ENCODE measurements around the gene GJC2. TPM values are rescaled to one million over a fixed set of nuclear protein-coding genes. Genes with fewer than 3 reads are reported as not detected.

GJC2 gene
- total and polyA plus RNA-seq, 2 donors (not counting 3 experiments of a cell fraction or from before 2014, with no cell fraction given): 0.58 to 1.2 TPM

DNA sequence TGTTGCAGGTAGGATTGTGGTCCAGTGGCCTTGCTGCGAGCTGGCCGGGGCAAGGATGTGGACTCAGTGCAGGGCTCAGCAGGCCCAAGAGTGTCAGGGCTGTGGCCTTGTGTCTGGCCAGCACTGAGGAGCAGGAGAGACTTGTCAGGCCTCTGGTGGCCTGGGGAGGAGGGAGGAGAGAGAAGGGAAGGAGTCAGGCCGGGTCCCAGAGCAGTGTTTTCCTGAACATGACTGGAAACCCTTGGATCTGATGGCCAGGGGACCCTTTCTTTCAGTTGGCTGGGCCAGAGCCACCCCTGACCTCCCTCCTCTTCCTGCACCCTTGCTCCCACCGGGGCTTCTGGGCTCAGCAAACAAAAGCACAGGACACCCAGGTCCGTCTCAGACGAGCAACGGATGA is 20.9 kb downstream of the GJC2 start:
- TF ChIP-seq POLR2A (IDR thresholded peaks at IDR 0.05; ENCODE audit: low read depth, low read length) (no peak), EZH2 (IDR thresholded peaks at IDR 0.05; ENCODE audit: borderline replicate concordance, low read depth, low read length, severe bottlenecking) (no peak), MYC (IDR thresholded peaks at IDR 0.05; ENCODE audit: low read depth, low read length) (no peak), JUN (IDR thresholded peaks at IDR 0.05; ENCODE audit: borderline replicate concordance, insufficient read depth, insufficient read length, low read depth) (no peak), GATA2 (IDR thresholded peaks at IDR 0.05; ENCODE audit: insufficient read depth, insufficient read length, low read depth, low read length) (no peak), POLR2AphosphoS5 (IDR thresholded peaks at IDR 0.05; ENCODE audit: insufficient read depth, low read depth, low read length) (no peak), FOS (IDR thresholded peaks at IDR 0.05; ENCODE audit: borderline replicate concordance, insufficient read depth, low read length) (no peak)
- TF ChIP-seq, protein P1, sequence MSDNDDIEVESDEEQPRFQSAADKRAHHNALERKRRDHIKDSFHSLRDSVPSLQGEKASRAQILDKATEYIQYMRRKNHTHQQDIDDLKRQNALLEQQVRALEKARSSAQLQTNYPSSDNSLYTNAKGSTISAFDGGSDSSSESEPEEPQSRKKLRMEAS (IDR thresholded peaks at IDR 0.05; ENCODE audit: insufficient read depth, insufficient read length): no peak
- TF ChIP-seq, protein P2, sequence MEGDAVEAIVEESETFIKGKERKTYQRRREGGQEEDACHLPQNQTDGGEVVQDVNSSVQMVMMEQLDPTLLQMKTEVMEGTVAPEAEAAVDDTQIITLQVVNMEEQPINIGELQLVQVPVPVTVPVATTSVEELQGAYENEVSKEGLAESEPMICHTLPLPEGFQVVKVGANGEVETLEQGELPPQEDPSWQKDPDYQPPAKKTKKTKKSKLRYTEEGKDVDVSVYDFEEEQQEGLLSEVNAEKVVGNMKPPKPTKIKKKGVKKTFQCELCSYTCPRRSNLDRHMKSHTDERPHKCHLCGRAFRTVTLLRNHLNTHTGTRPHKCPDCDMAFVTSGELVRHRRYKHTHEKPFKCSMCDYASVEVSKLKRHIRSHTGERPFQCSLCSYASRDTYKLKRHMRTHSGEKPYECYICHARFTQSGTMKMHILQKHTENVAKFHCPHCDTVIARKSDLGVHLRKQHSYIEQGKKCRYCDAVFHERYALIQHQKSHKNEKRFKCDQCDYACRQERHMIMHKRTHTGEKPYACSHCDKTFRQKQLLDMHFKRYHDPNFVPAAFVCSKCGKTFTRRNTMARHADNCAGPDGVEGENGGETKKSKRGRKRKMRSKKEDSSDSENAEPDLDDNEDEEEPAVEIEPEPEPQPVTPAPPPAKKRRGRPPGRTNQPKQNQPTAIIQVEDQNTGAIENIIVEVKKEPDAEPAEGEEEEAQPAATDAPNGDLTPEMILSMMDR (IDR thresholded peaks at IDR 0.05; ENCODE audit: extremely low read depth in 1 of 2, insufficient read depth in 1 of 2, low read depth in 1 of 2, low read length in 2 of 2): no peak
- H3K36me3 ChIP-seq (ENCODE audit: control insufficient read depth in 2 of 2, extremely low read depth in 1 of 2, insufficient read depth in 2 of 2, low read length in 2 of 2): peaks cover 0 to 6% of the 10 kb centered on the region in 2 experiments
- H2AFZ ChIP-seq (ENCODE audit: low read depth, low read length): no peak overlapping the region
- H4K20me1 ChIP-seq (replicated peaks; ENCODE audit: control insufficient read depth, extremely low read depth, insufficient read depth, low read length): no peaks in the 10 kb centered on the region
- H3K9me3 ChIP-seq (replicated peaks; ENCODE audit: control insufficient read depth, insufficient read depth, low read length): no peaks in the 10 kb centered on the region
- dilution Hi-C loops (cut with MboI; ENCODE audit: extremely low pct_ligation_motif_present, low sequenced_read_pairs): no loop called here
- intact Hi-C loops (cut with micrococcal nuclease): no loop called here
- no peak overlapping the region for H3K4me2 ChIP-seq (ENCODE audit: insufficient read depth, low read length)
- ChIA-PET POLR2A (no interaction called here), CTCF (interaction anchor here (1.6 to 1.9 kb wide), 2 partner anchors 40 to 171 kb away, joined by 4 to 5 read pairs; no protein-coding TSS in a partner anchor)
- no peaks in the 10 kb centered on the region for H3K27me3 ChIP-seq (ENCODE audit: control insufficient read depth in 2 of 2, insufficient read depth in 2 of 2, low read length in 2 of 2)
- peaks cover 10% of the 10 kb centered on the region for H3K79me2 ChIP-seq (ENCODE audit: control insufficient read depth, insufficient read depth, low read length)
- no peaks in the 10 kb centered on the region for H3K9me1 ChIP-seq (replicated peaks; ENCODE audit: control insufficient read depth, extremely low read depth, insufficient read depth, low read length)
- BruUV-seq (replicated peaks): no TSS peak
- peaks cover 7% of the 10 kb centered on the region for H3K4me1 ChIP-seq (ENCODE audit: control insufficient read depth, extremely low read depth, insufficient read depth, low read length)
- FAIRE-seq (no peak), DNase-seq (ENCODE audit: low read depth, low spot score) (no peak)
- no peak overlapping the region for H3K27ac ChIP-seq (ENCODE audit: insufficient read depth, low read depth, low read length)
- no peak overlapping the region for H3K4me3 ChIP-seq (replicated peaks in 1 of 3; ENCODE audit: insufficient read depth in 1 of 3, low read depth in 1 of 3, low read length in 3 of 3)
- H3K9ac ChIP-seq (replicated peaks; ENCODE audit: extremely low read depth, insufficient read depth, low read length): no peak overlapping the region

All from endothelial cell of umbilical vein (primary cell).